Measurements from ENCODE around the gene NOS1AP.
"Not testable (repeated sequence)": the region's sequence is repeated elsewhere in the genome, so short reads cannot be mapped to it uniquely, and the experiment has no call there.

Gene NOS1AP

GRCh38 chr1:162195567-162195966, 126.1 kb downstream of the NOS1AP start:
- no peak for DNase-seq (ENCODE audit: low read depth in 2 of 2)

- no peak for DNase-seq (ENCODE audit: low read depth in 2 of 2)
Measured at GRCh38 chr1:162196387-162196786, 126.9 kb downstream of the NOS1AP start.

GRCh38 chr1:162197041-162197531, 127.6 kb downstream of the NOS1AP start:
- DNase-seq (ENCODE audit: low read depth in 2 of 2): no peak

- DNase-seq (ENCODE audit: low read depth in 2 of 2): no peak
Measured at GRCh38 chr1:162197615-162198421, 128.3 kb downstream of the NOS1AP start.

DNA sequence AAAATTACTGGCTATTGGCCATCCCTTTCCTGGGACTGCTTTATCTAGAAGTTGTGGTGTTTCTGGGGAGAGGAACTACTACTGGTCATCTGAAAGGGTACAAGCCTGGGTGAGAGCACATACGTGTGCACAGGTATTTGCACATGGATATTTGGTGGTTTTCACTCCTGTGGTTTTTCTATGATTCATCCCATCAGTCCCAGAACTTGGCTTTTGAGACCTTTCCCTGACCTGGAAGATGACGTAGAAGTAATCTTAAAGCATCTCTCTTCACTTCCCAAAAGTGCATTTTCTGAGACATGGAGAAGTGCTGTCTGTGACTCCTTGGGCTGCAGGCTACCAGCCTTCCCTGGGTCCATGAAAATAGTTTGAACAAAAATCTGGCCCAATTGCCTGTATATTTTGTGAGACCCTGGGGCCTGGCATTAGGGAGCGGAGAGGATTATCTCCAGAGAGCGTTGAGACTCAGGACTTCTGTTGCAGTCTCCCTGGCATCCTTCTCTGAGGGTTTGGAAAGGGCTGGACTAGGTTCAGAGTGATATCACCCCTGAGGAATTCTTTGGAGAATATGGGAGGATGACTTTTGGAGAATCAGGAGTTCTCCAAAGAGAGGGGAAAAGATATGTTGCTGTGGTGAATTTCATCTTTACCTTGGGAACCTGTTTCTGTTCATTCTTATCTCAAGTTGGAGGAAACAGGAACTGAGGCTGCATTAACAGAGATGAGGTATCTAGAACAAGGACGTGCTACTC, 130.8 kb downstream of the NOS1AP start:
- DNase-seq (ENCODE audit: low read depth in 2 of 2): no peak

- DNase-seq (ENCODE audit: low read depth in 2 of 2): not testable (repeated sequence)
Measured at GRCh38 chr1:162201062-162201461, 131.6 kb downstream of the NOS1AP start.

- no peak for DNase-seq (ENCODE audit: low read depth in 2 of 2)
Measured at GRCh38 chr1:162204129-162204822, 134.8 kb downstream of the NOS1AP start.

DNA sequence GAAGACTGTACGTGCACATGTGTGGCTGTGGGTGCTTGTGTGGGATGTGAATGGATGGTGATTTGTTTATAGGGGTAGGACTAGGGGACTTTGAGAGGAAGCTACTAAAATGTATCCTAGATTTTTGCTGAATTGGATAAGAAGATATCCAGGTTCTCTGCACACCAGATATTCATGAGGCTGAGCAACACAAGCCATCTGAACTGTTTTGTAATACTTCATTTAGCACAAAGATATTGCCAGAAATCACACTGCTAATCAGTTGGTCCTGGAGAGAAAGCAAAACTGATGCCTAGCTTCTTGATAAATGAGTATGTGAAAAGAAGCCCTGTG, 135.3 kb downstream of the NOS1AP start:
- no peak for DNase-seq (ENCODE audit: low read depth in 2 of 2)

DNA sequence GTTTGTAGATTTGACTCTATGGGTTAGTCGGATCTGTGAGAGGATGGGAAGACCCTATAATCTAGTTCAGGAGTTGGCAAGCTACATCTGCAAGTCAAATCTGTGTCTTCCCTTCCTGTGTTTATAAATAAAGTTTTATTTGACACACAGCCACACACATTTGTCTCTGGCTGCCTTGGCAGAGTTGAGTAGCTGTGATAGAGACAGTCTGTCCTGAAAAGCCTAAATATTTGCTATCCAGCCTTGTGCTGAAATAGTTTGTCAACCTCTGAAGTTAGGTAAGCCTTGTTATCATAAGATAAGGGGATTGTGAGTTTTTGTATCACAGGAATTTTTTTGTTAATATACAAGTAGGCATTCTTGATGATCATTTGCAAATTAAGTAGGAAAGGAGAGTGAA, 136.8 kb downstream of the NOS1AP start:
- DNase-seq (ENCODE audit: low read depth in 2 of 2): no peak

GRCh38 chr1:162206749-162207635, 137.5 kb downstream of the NOS1AP start:
- DNase-seq (ENCODE audit: low read depth in 2 of 2): no peak

DNA sequence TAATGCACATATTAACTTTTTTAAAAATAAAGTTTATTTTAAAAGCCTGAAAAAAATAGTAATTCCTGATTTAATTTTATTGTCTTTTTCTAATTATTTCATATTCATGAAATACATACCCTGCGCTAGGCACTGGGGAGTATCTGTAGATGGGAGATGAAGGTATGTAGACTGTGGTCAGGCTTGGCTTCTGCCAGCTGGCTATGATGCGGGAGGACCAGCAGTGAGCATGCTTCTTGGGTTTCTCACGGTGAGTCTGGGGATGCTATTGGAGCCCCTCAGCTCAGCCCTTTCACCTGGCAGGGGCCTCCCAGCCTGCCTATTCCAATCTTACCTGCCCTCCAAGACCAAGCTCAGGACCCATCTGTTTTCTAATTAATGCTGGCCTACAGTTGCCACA, 138.4 kb downstream of the NOS1AP start:
- DNase-seq (ENCODE audit: low read depth in 2 of 2): no peak

GRCh38 chr1:162210196-162210595, 140.7 kb downstream of the NOS1AP start:
- DNase-seq (ENCODE audit: low read depth in 2 of 2): no peak

DNA sequence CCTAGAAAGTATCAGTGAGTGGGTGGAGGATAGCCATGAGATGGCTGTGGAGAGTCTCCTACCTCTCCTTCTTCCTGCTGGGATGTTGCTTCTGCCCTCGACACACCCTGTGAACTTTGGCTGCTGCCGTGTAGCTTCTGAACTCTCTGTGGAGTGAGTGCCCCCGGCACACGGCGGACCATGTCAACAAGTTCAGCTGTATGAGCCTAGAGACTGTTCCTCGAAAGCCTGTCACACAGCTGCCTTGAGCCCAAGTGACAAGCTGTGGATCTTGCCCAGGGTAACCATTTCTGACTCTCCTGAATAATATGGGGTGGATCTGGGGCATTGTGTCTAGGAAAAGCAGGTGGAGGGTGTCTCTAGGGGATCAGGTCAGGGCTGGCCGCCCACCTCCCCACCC, 143.2 kb downstream of the NOS1AP start:
- no peak for DNase-seq (ENCODE audit: low read depth in 2 of 2)

DNA sequence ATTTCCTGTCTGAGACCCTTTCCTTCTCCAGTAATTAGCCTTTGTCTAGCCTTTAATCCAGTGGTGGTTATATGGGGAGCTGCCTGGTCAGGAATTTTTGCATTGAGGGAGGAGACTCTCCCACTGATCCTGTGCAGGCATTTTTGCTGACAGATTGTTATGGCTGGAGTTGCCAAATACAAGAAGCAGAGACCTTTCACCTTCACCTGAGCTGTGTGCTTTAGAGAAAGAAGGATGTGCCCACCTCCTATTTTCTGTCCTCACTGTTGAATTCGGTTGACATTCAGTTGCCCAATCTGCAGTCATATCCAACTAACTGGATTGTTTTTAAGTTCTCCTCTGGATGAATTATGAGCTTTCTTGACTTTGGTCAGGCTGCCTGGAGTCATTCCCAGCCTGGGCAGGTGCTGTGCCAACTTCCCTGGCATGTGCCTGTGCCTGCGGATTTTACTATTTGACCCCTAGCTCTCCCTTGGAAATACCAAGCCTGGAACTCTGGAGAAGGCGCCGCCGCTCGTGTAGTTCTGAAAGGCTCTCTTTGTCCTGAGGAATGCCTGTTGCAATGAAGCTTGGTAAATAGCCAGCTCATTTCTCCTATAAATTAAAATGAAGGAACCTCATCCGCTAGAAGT, 143.9 kb downstream of the NOS1AP start:
- no peak for DNase-seq (ENCODE audit: low read depth in 2 of 2)

GRCh38 chr1:162214202-162214601, 144.7 kb downstream of the NOS1AP start:
- no peak for DNase-seq (ENCODE audit: low read depth in 2 of 2)

DNA sequence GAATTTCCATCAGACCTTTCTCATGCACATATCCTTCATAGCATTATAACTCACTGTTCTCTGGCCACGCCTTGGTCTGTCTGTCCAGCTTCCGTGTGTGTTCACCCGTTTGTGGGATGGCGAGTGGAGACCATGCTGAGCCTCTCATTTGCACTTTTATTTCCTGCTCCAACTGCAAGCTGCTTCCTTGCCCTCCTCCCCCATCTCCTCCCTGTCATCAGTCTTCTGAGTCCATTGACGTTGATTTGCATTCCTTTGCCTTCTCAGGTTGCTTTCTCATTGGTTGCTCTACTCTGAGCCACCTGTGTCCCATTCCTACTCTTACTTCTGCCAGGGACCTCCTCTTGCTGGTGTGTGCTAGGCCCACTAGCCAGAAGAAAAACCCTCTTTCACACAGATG, 146.4 kb downstream of the NOS1AP start:
- DNase-seq (ENCODE audit: low read depth in 2 of 2): no peak

DNA sequence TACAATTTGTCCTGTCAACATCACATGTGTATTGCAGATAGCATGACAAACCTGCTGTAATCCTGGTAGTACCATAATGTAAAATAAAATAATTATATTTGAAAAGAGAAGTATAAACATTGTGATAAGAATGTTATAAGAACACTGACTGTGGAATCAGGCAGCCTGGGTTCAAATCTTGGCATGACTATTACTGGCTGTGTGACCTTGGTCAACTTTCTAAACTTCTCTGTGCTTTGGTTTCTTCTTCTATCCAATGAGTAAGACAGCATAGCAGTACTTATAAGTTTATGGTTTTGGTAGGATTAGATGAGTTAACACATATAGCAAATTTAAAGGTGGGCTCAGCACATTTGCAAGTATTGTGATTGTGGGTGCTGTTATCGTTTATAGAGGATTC, 147.1 kb downstream of the NOS1AP start:
- DNase-seq (ENCODE audit: low read depth in 2 of 2): no peak

DNA sequence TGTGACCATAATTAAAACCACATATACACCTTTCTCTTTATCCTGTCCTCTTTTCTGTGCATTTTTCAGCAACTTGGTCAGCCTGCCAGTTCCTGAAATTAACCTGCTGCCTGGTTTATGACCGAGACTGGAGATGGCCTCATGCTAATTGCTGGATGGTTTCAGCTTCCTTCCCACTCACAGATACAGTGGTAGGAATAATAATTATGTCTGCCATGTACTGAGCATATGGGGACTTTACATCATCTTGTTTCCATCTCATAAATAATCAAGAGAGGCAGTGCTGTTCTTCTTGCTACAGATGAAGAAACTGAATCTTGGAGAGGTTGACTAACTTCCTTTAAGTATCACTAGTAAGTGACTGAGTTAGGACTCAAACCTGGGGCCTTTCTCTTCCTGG, 148.2 kb downstream of the NOS1AP start:
- no peak for DNase-seq (ENCODE audit: low read depth in 2 of 2)

DNA sequence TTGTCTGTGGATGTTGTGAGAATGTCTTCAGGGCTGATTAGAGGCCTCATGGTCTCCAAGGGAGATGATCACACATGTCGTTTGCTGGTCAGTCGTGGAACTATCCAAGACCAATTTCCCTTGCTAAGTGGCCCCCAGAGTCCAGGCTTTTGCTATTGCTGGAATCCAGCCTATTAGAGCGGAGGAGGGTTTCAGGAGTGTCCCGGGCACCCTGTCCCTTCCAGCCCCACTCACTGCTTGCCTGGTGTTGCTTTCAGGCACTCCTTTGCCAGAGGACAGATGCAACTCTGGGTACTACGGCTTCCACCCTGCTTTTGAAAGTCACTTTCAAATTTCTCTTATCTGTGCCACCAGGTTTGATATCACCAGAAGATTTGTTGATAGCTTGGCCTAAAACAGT, 149.1 kb downstream of the NOS1AP start:
- DNase-seq (ENCODE audit: low read depth in 2 of 2): no peak

- DNase-seq (ENCODE audit: low read depth in 2 of 2): no peak
Measured at GRCh38 chr1:162218975-162219374, 149.5 kb downstream of the NOS1AP start.

DNA sequence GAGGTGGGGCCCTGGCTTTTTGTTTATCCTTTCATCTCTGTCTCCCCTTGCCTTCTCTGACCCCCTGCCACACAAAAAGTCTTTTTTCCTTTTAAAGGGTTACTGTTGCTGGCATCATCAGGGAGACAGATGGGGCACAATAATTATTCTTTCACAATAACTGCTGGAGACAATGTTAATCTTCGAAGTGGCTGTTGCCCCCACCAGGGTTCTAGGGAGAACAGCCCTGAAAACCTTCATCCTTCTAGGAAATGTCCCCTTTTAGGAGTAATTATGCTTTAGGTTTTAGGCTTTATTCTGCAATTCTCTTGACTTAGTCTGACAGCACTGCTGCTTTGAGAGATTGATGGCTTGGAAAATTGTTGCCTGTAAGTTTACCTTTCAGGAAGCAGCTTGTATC, 150.0 kb downstream of the NOS1AP start:
- DNase-seq (ENCODE audit: low read depth in 2 of 2): no peak
